Common myeloid progenitor, CD34-positive (primary cell): ENCODE results near the gene ZNF79.

Experiments
- CTCF ChIA-PET: fragments of 350-600 bp; sonication (Branson Sonifier 250); formaldehyde crosslinking; loops from one replicate; lab custom pipeline; 2021; ENCODE audit warnings: antibody characterized with exemption; lab: Charles Lee
- POLR2A ChIA-PET: fragments of 350-600 bp; sonication (Branson Sonifier 250); formaldehyde crosslinking; loops from one replicate; lab custom pipeline; 2021; ENCODE audit warnings: antibody characterized with exemption; lab: Charles Lee
- DNase-seq, 3 donors: peaks; one replicate each; pipeline versions ENCODE4 v3.0.0 to v3.0.0-alpha.2; 2013
- H3K27ac ChIP-seq, 2 experiments: 1 replicate in 1 of 2; 2 replicates in 1 of 2; pipeline ENCODE4 v1.7.0; 2013; ENCODE audit warnings: inconsistent platforms in 2 of 2, low read length in 2 of 2, mild to moderate bottlenecking in 2 of 2, low read depth in 1 of 2, moderate library complexity in 1 of 2; ENCODE audit not compliant: severe bottlenecking in 2 of 2, insufficient read depth in 1 of 2, poor library complexity in 1 of 2
- H3K27me3 ChIP-seq, 5 experiments: replicated peaks in 2 of 5; 1 replicate in 3 of 5; 2 replicates in 2 of 5; pipeline versions ENCODE4 v1.6.1 to v1.7.0; 2013; ENCODE audit warnings: low read length in 4 of 5, mild to moderate bottlenecking in 2 of 5, moderate library complexity in 2 of 5, inconsistent platforms in 1 of 5; ENCODE audit not compliant: insufficient read depth in 5 of 5, control insufficient read depth in 4 of 5
- H3K36me3 ChIP-seq, 4 experiments: 1 replicate in 2 of 4; 2 replicates in 2 of 4; pipeline versions ENCODE4 v1.6.1 to v1.7.0; 2013; ENCODE audit warnings: low read length in 3 of 4, control low read depth in 1 of 4, mild to moderate bottlenecking in 1 of 4; ENCODE audit not compliant: control insufficient read depth in 4 of 4, insufficient read depth in 4 of 4
- H3K4me1 ChIP-seq, 4 experiments: 1 replicate in 3 of 4; 2 replicates in 1 of 4; pipeline versions ENCODE4 v1.6.1 to v1.7.1; 2013; ENCODE audit warnings: low read length in 3 of 4, mild to moderate bottlenecking in 3 of 4, control low read depth in 1 of 4, inconsistent platforms in 1 of 4, moderate library complexity in 1 of 4; ENCODE audit not compliant: control insufficient read depth in 4 of 4, insufficient read depth in 4 of 4; ENCODE audit errors: control extremely low read depth in 1 of 4
- H3K4me3 ChIP-seq, 7 experiments: 1 replicate in 4 of 7; 2 replicates in 3 of 7; pipeline versions ENCODE4 v1.5.1 to v1.7.0; 2013; ENCODE audit warnings: mild to moderate bottlenecking in 7 of 7, low read length in 6 of 7, moderate library complexity in 6 of 7, inconsistent platforms in 2 of 7, low read depth in 2 of 7, control low read depth in 1 of 7; ENCODE audit not compliant: insufficient read depth in 4 of 7, control insufficient read depth in 1 of 7; ENCODE audit errors: extremely low read depth in 1 of 7
- H3K9me3 ChIP-seq, 5 experiments: 1 replicate in 4 of 5; 2 replicates in 1 of 5; pipeline versions ENCODE4 v1.6.1 to v1.7.1; 2013; ENCODE audit warnings: low read length in 4 of 5, mild to moderate bottlenecking in 2 of 5, inconsistent platforms in 1 of 5, low read depth in 1 of 5, moderate library complexity in 1 of 5; ENCODE audit not compliant: control insufficient read depth in 4 of 5, insufficient read depth in 2 of 5; ENCODE audit errors: control extremely low read depth in 1 of 5
- WGBS: methylation state at CpG from one replicate; pipeline ENCODE4 v1.1.5; 2013; ENCODE audit not compliant: insufficient coverage; 5-methylcytosine and 5-hydroxymethylcytosine counted together

The ZNF79 gene

GRCh38 chr9:127473932-127474331, 49.8 kb downstream of the ZNF79 start:
- POLR2A ChIA-PET, result interaction anchor here (0.6 kb wide), 1 partner anchor 141 kb away, joined by 4 read pairs; no protein-coding TSS in a partner anchor

DNA sequence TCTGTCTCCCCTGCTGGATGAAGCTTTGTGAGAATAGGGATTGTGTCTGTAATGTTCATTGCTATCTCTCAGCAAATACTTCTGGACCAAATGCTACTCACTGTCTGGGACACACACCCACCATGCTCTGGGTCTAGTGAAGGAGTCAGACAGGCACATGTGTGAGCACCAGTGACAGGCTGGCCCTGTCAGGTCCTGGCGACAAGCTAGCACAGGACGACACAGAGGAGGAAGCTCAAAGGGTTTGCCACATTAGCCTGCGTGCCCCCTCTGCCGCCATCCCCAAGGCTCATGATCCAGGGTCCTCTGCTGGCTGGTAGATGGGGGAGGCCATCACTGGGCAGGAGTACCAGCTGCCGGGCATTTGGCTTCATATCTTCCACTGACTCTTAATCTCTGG, 50.4 kb downstream of the ZNF79 start:
- Histone ChIP-seq H3K27me3 (no peaks in the 10 kb centered on the region), H3K4me1 (no peaks in the 10 kb centered on the region), H3K4me3 (no peak overlapping the region), H3K9me3 (no peaks in the 10 kb centered on the region), H3K27ac (no peak overlapping the region), H3K36me3 (peaks cover 6 to 46% (median 26%) of the 10 kb centered on the region in 4 experiments)
- no peak for DNase-seq
- POLR2A ChIA-PET, result no interaction called here
- WGBS, result 100% methylated on average over 2 of the region's 5 CpGs
- CTCF ChIA-PET, result no interaction called here

More at GRCh38 chr9:127473932-127474331, 49.8 kb downstream of the ZNF79 start:
- peaks cover 6 to 41% (median 20%) of the 10 kb centered on the region in 4 experiments for H3K36me3 ChIP-seq
- H3K27me3 ChIP-seq, result no peaks in the 10 kb centered on the region
- H3K4me3 ChIP-seq, result no peak overlapping the region
- no peak overlapping the region for H3K27ac ChIP-seq
- no peaks in the 10 kb centered on the region for H3K4me1 ChIP-seq
- no peaks in the 10 kb centered on the region for H3K9me3 ChIP-seq
- 89% methylated on average over 3 of the region's 4 CpGs for WGBS
- no peak for DNase-seq
- CTCF ChIA-PET, result interaction anchor here (0.9 kb wide), 1 partner anchor 19 kb away, joined by 4 read pairs; no protein-coding TSS in a partner anchor

DNA sequence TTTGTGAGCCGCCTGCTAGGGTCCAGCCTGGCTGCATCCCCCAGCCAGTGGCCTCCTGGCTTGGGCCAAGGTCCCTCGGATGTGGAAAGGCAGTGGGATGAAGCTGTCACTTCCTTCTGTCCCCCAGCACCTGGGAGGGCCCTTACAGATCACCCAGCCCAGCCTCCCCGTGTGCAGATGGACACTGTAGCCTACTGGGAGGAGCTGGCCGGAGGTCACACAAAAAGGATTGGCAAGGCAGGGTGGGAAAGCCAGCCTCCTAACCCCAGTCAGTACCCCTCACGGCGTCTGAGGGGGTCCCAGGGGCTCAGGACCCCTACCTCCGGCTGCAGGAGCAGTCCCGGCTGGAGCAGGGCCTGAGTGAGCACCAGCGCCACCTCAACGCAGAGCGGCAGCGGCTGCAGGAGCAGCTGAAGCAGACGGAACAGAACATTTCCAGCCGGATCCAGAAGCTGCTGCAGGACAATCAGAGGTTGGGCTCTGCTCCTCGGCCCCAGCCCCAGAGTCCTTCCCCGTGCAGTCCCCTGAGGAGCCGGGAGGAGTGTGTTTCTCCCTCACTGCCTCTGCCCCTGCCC, 55.4 kb downstream of the ZNF79 start:
- no peaks in the 10 kb centered on the region for H3K27me3 ChIP-seq
- WGBS, result 97% methylated on average over 15 of the region's 17 CpGs
- H3K4me1 ChIP-seq, result no peaks in the 10 kb centered on the region
- H3K27ac ChIP-seq, result no peak overlapping the region
- DNase-seq, result no peak
- ChIA-PET POLR2A (no interaction called here), CTCF (interaction anchor here (1.4 to 1.9 kb wide), 2 partner anchors 11 to 22 kb away, joined by 3 to 4 read pairs; no protein-coding TSS in a partner anchor)
- H3K9me3 ChIP-seq, result no peaks in the 10 kb centered on the region
- peaks cover 4 to 56% (median 36%) of the 10 kb centered on the region in 4 experiments for H3K36me3 ChIP-seq
- no peak overlapping the region for H3K4me3 ChIP-seq

- CTCF ChIA-PET, result no interaction called here
- Histone ChIP-seq H3K4me3 (no peak overlapping the region), H3K27ac (no peak overlapping the region), H3K27me3 (no peaks in the 10 kb centered on the region), H3K36me3 (peaks cover 4 to 68% (median 50%) of the 10 kb centered on the region in 4 experiments), H3K9me3 (no peaks in the 10 kb centered on the region), H3K4me1 (no peaks in the 10 kb centered on the region)
- POLR2A ChIA-PET, result no interaction called here
- WGBS, result 99% methylated on average over 8 of the region's 9 CpGs
- no peak for DNase-seq
These were observed 58.5 kb downstream of the ZNF79 start for GRCh38 chr9:127482662-127483061.

- ChIA-PET POLR2A (no interaction called here), CTCF (no interaction called here)
- H3K4me3 ChIP-seq, result no peak overlapping the region
- DNase-seq, result no peak
- peaks cover 4 to 62% (median 39%) of the 10 kb centered on the region in 4 experiments for H3K36me3 ChIP-seq
- H3K27ac ChIP-seq, result no peak overlapping the region
- H3K4me1 ChIP-seq, result no peaks in the 10 kb centered on the region
- H3K9me3 ChIP-seq, result no peaks in the 10 kb centered on the region
- WGBS, result 93% methylated on average over 8 of the region's 11 CpGs
- no peaks in the 10 kb centered on the region for H3K27me3 ChIP-seq
These were observed 61.8 kb downstream of the ZNF79 start for GRCh38 chr9:127485995-127486394.

DNA sequence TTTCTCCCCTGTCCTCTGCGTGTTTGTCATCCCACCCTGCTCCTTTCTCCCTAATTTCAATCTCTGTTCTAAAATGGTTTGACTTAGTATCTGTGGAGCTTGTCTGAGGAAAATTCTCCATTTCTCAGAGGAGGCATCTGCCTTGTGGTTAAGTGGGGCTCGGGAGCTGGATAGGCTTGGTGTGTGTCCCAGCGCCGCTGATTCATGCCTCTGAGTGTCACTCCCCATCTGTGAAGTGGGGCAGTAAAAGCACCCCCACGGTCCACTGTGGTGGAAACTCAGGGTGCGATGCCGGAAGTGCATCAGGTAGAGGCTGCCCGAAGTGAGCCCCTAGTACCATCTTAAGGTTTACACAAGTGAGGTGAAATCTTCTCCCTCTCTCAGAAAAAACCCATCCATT, 64.8 kb downstream of the ZNF79 start:
- CTCF ChIA-PET, result interaction anchor here (2.6 kb wide), 1 partner anchor 15 kb away, joined by 7 read pairs; no protein-coding TSS in a partner anchor
- POLR2A ChIA-PET, result no interaction called here

GRCh38 chr9:127489471-127490115, 65.4 kb downstream of the ZNF79 start:
- Histone ChIP-seq H3K27ac (no peak overlapping the region), H3K4me3 (no peak overlapping the region), H3K27me3 (no peaks in the 10 kb centered on the region), H3K9me3 (no peaks in the 10 kb centered on the region), H3K4me1 (no peaks in the 10 kb centered on the region), H3K36me3 (peaks cover 0 to 75% (median 50%) of the 10 kb centered on the region in 4 experiments)
- POLR2A ChIA-PET, result no interaction called here
- CTCF ChIA-PET, result interaction anchor here (1.1 to 2.6 kb wide), 5 partner anchors 10 to 98 kb away, joined by 4 to 7 read pairs (median 5); no protein-coding TSS in a partner anchor
- WGBS, result 94% methylated on average over 18 of the region's 22 CpGs
- DNase-seq, result no peak

More for the DNA sequence above, 64.8 kb downstream of the ZNF79 start:
- no peak for DNase-seq
- no peak overlapping the region for H3K4me3 ChIP-seq
- peaks cover 0 to 75% (median 48%) of the 10 kb centered on the region in 4 experiments for H3K36me3 ChIP-seq
- 98% methylated on average over 7 of the region's 8 CpGs for WGBS
- H3K4me1 ChIP-seq, result no peaks in the 10 kb centered on the region
- no peaks in the 10 kb centered on the region for H3K27me3 ChIP-seq
- H3K27ac ChIP-seq, result no peak overlapping the region
- H3K9me3 ChIP-seq, result no peaks in the 10 kb centered on the region
